HepG2 (cell line): ENCODE results near the gene ZNF254.

Source experiments
- EZH2 ChIP-seq: conservative IDR thresholded peaks from 2 replicates; pipeline ENCODE4 v1.6.1; 2012; ENCODE audit warnings: mild to moderate bottlenecking, low read depth, low read length, moderate library complexity
- NBN ChIP-seq: fragments of 450-650 bp; conservative IDR thresholded peaks from 2 replicates; pipeline ENCODE4 v1.6.1; 2017

DNA sequence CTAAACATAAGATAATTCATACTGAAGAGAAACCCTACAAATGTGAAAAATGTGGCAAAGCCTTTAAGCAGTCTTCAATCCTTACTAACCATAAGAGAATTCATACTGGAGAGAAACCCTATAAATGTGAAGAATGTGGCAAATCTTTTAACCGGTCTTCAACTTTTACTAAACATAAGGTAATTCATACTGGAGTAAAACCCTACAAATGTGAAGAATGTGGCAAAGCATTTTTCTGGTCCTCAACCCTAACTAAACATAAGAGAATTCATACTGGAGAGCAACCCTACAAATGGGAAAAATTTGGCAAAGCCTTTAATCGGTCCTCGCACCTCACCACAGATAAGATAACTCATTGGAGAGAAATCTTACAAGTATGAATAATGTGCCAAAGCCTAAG lies 40.6 kb downstream of the ZNF254 start:
- TF ChIP-seq EZH2, result no peak
- no peak for TF ChIP-seq NBN
